Caco-2 (cell line): ENCODE results near the gene EVA1B. TPM values are rescaled to one million over a fixed set of nuclear protein-coding genes. Genes with fewer than 3 reads are reported as not detected.

Source experiments
- BruUV-seq: library from RNA; stranded (reverse); fragments of 400-500 nt; replicated peaks from 2 replicates; lab custom pipeline; 2021; lab: Mats Ljungman, UMichigan
- CTCF ChIA-PET: fragments of 300-600 bp; sonication (Branson Sonifier 250); formaldehyde crosslinking; loops from one replicate; lab custom pipeline; 2022; ENCODE audit warnings: antibody characterized with exemption; lab: Charles Lee
- POLR2A ChIA-PET: fragments of 300-600 bp; sonication (Branson Sonifier 250); formaldehyde crosslinking; loops from one replicate; lab custom pipeline; 2022; ENCODE audit warnings: antibody characterized with exemption; lab: Charles Lee
- DNase-seq, 2 experiments: peaks; one replicate each; pipeline versions ENCODE4 v3.0.0 to v3.0.0-alpha.2; 2020 to 2022
- H3K27me3 ChIP-seq: replicated peaks from 2 replicates; pipeline ENCODE4 v1.6.0; 2011; ENCODE audit warnings: low read length; ENCODE audit not compliant: control insufficient read depth, insufficient read depth
- H3K36me3 ChIP-seq: 2 replicates; pipeline ENCODE4 v1.5.1; 2011; ENCODE audit warnings: low read length; ENCODE audit not compliant: control insufficient read depth, insufficient read depth
- H3K4me1 ChIP-seq: fragments of 250-450 bp; sonication (Bioruptor Pico); 2 replicates; pipeline ENCODE4 v1.5.1; 2020; ENCODE audit warnings: mild to moderate bottlenecking
- H3K4me3 ChIP-seq: 2 replicates; pipeline ENCODE4 v1.5.1; 2011; ENCODE audit warnings: low read depth, mild to moderate bottlenecking, control low read depth, low read length
- H3K9me3 ChIP-seq: fragments of 250-450 bp; sonication (Bioruptor Pico); 2 replicates; pipeline ENCODE4 v1.5.1; 2020; ENCODE audit warnings: mild to moderate bottlenecking, moderate library complexity
- H3K27ac Mint-ChIP-seq: one replicate; pipeline ENCODE4 v1.8.0; 2022; ENCODE audit warnings: mixed read lengths; ENCODE audit not compliant: unreplicated experiment
- H3K27me3 Mint-ChIP-seq: one replicate; pipeline ENCODE4 v1.8.0; 2022; ENCODE audit warnings: mixed read lengths; ENCODE audit not compliant: insufficient read depth, unreplicated experiment
- H3K36me3 Mint-ChIP-seq: one replicate; pipeline ENCODE4 v1.8.0; 2022; ENCODE audit warnings: mild to moderate bottlenecking, mixed read lengths; ENCODE audit not compliant: insufficient read depth, unreplicated experiment
- H3K4me1 Mint-ChIP-seq: one replicate; pipeline ENCODE4 v1.8.0; 2022; ENCODE audit warnings: low read depth, mixed read lengths; ENCODE audit not compliant: unreplicated experiment
- H3K4me3 Mint-ChIP-seq: one replicate; pipeline ENCODE4 v1.8.0; 2022; ENCODE audit warnings: mild to moderate bottlenecking, moderate library complexity, mixed read lengths; ENCODE audit not compliant: unreplicated experiment
- H3K9me3 Mint-ChIP-seq: one replicate; pipeline ENCODE4 v1.8.0; 2022; ENCODE audit warnings: mixed read lengths; ENCODE audit not compliant: unreplicated experiment
- intact Hi-C: fragments of 100-400 bp; cut with micrococcal nuclease; formaldehyde crosslinking; loops from one replicate; pipeline ENCODE4 v1.10.0; 2022; ENCODE audit not compliant: unreplicated experiment
- total RNA-seq: library from RNA; stranded (reverse); gene quantifications from 2 replicates; pipeline ENCODE4 v1.2.3, GENCODE V29; 2022
- TF ChIP-seq, protein P1 (sequence below), 2 experiments: fragments of 200-600 bp in 1 of 2; IDR thresholded peaks; 1 replicate in 1 of 2; 2 replicates in 1 of 2; pipeline versions ENCODE4 v1.5.1 to v1.8.0; 2011 to 2022; ENCODE audit warnings: antibody characterized with exemption in 1 of 2, control low read depth in 1 of 2, inconsistent platforms in 1 of 2, low read depth in 1 of 2, low read length in 1 of 2, mild to moderate bottlenecking in 1 of 2, moderate library complexity in 1 of 2; ENCODE audit not compliant: insufficient read depth in 1 of 2, severe bottlenecking in 1 of 2, unreplicated experiment in 1 of 2

EVA1B gene
- total RNA-seq, 1 experiment from 2014 or later: 4.1 TPM

DNA sequence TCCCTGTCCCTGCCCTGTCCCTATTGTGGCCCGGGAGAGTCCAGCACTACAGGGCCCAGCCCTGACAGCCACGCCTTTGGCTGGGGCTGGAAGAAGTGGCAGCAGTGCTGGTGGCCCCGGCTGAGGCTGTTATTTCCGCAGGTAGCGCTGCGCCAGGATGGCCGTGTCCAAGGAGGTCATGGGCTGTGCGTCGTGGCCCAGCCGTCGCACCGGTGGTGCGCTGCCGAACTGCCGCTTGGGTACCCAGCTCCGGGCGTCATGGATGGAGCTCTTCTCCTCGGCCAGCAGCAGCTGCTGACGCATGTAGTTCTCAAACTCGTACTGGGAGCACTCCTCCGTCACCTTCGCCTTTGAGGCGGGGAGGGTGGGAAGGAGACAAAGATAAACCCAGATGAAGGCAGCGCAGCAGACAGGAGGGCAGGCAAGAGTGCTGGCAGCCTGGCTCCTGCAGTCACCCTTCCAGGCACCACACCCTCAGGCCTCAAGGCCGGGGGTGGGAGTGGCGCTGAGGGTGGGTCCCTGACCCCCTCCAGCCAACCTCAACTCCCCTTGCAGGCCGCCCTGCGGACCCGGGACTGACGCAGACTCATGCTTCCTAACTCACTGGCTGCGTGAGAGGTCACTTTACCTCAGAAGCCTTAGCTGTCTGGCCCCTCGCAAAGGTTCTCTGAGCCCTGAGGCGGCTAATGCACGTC lies 18.3 kb upstream of the EVA1B start:
- H3K36me3 ChIP-seq: no peaks in the 10 kb centered on the region
- H3K4me1 Mint-ChIP-seq: no peaks in the 10 kb centered on the region
- no peak overlapping the region for H3K4me3 ChIP-seq
- no peak for DNase-seq
- H3K27me3 Mint-ChIP-seq: no peaks in the 10 kb centered on the region
- intact Hi-C loops: no loop called here
- no TSS peak for BruUV-seq
- H3K9me3 ChIP-seq: no peaks in the 10 kb centered on the region
- ChIA-PET POLR2A (interaction anchor here (0.9 kb wide), 1 partner anchor 43 kb away, joined by 3 read pairs; no protein-coding TSS in a partner anchor), CTCF (no interaction called here)
- no peak overlapping the region for H3K27ac Mint-ChIP-seq
- no peaks in the 10 kb centered on the region for H3K9me3 Mint-ChIP-seq
- TF ChIP-seq, protein P1, sequence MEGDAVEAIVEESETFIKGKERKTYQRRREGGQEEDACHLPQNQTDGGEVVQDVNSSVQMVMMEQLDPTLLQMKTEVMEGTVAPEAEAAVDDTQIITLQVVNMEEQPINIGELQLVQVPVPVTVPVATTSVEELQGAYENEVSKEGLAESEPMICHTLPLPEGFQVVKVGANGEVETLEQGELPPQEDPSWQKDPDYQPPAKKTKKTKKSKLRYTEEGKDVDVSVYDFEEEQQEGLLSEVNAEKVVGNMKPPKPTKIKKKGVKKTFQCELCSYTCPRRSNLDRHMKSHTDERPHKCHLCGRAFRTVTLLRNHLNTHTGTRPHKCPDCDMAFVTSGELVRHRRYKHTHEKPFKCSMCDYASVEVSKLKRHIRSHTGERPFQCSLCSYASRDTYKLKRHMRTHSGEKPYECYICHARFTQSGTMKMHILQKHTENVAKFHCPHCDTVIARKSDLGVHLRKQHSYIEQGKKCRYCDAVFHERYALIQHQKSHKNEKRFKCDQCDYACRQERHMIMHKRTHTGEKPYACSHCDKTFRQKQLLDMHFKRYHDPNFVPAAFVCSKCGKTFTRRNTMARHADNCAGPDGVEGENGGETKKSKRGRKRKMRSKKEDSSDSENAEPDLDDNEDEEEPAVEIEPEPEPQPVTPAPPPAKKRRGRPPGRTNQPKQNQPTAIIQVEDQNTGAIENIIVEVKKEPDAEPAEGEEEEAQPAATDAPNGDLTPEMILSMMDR (IDR thresholded peaks at IDR 0.05; ENCODE audit: insufficient read depth in 1 of 2, low read depth in 1 of 2, low read length in 1 of 2, severe bottlenecking in 1 of 2, unreplicated experiment in 1 of 2): no peak
- H3K4me1 ChIP-seq: no peaks in the 10 kb centered on the region
- H3K4me3 Mint-ChIP-seq: no peak overlapping the region
- no peaks in the 10 kb centered on the region for H3K27me3 ChIP-seq
- H3K36me3 Mint-ChIP-seq: peaks cover 18% of the 10 kb centered on the region

- no peak for DNase-seq
- CTCF ChIA-PET: interaction anchor here (0.6 kb wide), 1 partner anchor 115 kb away, joined by 4 read pairs; no protein-coding TSS in a partner anchor
- Mint-ChIP-seq H3K9me3 (no peaks in the 10 kb centered on the region), H3K27ac (no peak overlapping the region), H3K36me3 (peaks cover 16% of the 10 kb centered on the region), H3K4me1 (no peaks in the 10 kb centered on the region), H3K4me3 (no peak overlapping the region), H3K27me3 (no peaks in the 10 kb centered on the region)
- Histone ChIP-seq H3K4me1 (no peaks in the 10 kb centered on the region), H3K36me3 (no peaks in the 10 kb centered on the region), H3K27me3 (no peaks in the 10 kb centered on the region), H3K9me3 (no peaks in the 10 kb centered on the region), H3K4me3 (no peak overlapping the region)
- TF ChIP-seq, protein P1 (IDR thresholded peaks at IDR 0.05; ENCODE audit: insufficient read depth in 1 of 2, low read depth in 1 of 2, low read length in 1 of 2, severe bottlenecking in 1 of 2, unreplicated experiment in 1 of 2): no peak
- POLR2A ChIA-PET: no interaction called here
- BruUV-seq: no TSS peak
- intact Hi-C loops: no loop called here
Observed at GRCh38 chr1:36339615-36340014, 16.2 kb upstream of the EVA1B start.

DNA sequence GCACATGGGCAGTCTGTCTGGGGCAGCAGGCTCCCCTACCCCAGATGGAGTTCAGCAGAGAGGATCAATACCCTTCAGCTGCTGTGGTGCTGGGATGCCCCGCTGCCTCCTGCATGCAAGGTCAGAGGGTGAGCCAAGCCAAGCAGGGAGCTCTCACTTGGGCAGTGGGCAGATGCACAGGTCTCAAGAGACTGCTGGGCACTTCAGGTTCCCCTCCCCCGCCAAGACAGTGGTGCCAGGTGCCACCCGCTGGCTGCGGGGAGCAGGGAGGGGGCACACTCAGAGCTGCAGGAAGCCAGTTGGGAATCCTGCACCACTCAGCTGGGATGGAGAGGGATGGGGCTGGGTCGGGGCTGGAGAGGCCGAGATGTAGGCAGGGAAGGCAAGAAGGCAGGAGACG lies 15.8 kb upstream of the EVA1B start:
- TF ChIP-seq, protein P1 (IDR thresholded peaks at IDR 0.05; ENCODE audit: insufficient read depth in 1 of 2, low read depth in 1 of 2, low read length in 1 of 2, severe bottlenecking in 1 of 2, unreplicated experiment in 1 of 2): no peak
- BruUV-seq: no TSS peak
- Mint-ChIP-seq H3K27ac (no peak overlapping the region), H3K36me3 (peaks cover 12% of the 10 kb centered on the region), H3K4me3 (no peak overlapping the region), H3K4me1 (no peaks in the 10 kb centered on the region), H3K27me3 (no peaks in the 10 kb centered on the region), H3K9me3 (no peaks in the 10 kb centered on the region)
- Histone ChIP-seq H3K4me1 (no peaks in the 10 kb centered on the region), H3K36me3 (no peaks in the 10 kb centered on the region), H3K4me3 (no peak overlapping the region), H3K27me3 (no peaks in the 10 kb centered on the region), H3K9me3 (no peaks in the 10 kb centered on the region)
- ChIA-PET CTCF (no interaction called here), POLR2A (no interaction called here)
- intact Hi-C loops: no loop called here
- DNase-seq: no peak
